ENCODE data around the gene ISG20. TPM values are rescaled to one million over a fixed set of nuclear protein-coding genes. Genes with fewer than 3 reads are reported as not detected.

Gene ISG20
- total RNA-seq, 4 donors from 2014 or later: 50.3 to 90.0 (median 70.6) TPM

DNA sequence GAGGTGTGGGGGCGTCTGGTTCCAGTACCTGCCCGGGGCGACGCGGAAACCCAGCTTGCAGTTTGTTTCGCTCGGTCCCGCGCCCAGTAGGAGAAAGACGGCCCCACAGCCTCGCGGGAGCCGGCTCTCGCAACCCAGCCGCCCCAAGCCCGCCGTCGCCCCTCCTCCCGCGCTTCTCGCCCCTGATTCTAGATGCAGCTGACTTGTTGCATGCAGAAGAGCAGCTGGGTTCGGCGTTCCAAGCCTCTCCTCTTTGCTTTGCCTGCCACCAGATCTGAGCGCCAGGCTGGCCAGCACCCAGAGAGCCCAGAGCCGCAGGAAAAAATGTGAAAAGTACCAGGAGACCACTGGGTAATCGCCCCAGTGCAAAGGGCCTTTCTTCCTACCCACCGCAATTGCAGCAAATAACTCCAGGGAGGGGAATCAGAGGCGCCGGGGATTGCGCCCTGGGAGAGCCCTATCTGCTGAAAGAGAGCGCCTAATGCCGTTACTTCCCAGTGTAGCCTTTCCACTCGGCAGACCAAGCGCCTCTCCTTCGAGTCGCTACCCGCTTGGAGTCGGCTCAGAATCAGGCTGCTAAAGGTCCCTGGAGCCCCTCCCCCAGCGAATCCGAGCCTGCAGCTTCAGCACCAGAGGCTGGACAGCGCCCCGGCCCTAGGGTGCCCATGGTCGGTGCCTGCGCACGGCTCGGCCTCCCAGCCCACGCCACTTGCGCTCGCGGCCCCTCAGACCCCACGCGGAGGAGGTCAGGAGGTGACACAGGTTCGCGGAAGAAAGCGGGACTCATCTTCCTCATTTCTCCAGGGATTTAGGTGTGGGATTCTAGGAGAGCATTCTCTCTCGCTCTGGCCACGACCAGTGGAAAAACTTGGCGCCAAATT, 33.4 kb upstream of the ISG20 start:
- Histone ChIP-seq H3K27me3 (peaks cover 0 to 22% of the 10 kb centered on the region in 2 donors), H3K4me3 (no peak overlapping the region), H3K4me1 (peaks cover 0 to 16% (median 0%) of the 10 kb centered on the region in 4 donors), H3K27ac (no peak overlapping the region), H3K36me3 (no peaks in the 10 kb centered on the region), H3K9me3 (no peaks in the 10 kb centered on the region)
- TF ChIP-seq, protein P1, sequence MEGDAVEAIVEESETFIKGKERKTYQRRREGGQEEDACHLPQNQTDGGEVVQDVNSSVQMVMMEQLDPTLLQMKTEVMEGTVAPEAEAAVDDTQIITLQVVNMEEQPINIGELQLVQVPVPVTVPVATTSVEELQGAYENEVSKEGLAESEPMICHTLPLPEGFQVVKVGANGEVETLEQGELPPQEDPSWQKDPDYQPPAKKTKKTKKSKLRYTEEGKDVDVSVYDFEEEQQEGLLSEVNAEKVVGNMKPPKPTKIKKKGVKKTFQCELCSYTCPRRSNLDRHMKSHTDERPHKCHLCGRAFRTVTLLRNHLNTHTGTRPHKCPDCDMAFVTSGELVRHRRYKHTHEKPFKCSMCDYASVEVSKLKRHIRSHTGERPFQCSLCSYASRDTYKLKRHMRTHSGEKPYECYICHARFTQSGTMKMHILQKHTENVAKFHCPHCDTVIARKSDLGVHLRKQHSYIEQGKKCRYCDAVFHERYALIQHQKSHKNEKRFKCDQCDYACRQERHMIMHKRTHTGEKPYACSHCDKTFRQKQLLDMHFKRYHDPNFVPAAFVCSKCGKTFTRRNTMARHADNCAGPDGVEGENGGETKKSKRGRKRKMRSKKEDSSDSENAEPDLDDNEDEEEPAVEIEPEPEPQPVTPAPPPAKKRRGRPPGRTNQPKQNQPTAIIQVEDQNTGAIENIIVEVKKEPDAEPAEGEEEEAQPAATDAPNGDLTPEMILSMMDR (IDR thresholded peaks at IDR 0.05): no peak
- TF ChIP-seq POLR2A (IDR thresholded peaks at IDR 0.05): no peak
- no peak for DNase-seq

DNA sequence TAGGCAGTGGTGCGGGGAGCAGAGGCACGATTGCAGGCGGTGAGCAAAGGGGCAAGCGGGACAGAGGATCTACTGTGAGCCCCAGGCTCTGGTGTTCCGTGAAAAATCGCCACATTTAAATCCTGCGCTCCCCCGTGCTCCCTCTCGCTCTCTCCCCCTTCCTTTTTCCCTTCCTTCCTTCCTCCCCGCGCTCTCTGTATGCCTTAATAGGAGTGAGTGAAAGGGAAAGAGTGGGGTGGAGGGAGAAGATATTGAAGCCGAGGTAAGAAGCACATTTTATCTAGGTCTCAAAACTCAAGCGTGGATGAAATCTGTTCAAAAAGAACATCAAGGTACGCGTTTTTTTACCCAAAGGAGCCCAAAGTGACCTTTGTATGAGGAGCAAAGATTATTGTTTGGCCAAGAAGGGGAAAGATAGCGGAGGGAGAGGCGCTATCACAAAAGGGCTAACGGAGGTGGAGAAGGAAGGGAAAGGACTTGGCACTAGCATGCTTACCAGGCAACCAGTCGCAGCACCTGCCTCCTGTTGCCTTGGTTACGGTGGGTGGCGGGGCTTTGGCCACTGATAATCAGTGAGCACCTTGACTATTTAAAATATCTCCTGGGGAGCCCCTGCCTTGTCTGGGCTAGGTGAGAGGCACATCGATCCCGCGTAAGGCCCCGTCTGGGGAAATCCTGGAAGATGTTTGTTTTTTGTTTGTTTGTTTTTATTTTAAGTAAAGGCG, 32.6 kb upstream of the ISG20 start:
- Histone ChIP-seq H3K9me3 (no peaks in the 10 kb centered on the region), H3K27me3 (peaks cover 0 to 22% of the 10 kb centered on the region in 2 donors), H3K36me3 (no peaks in the 10 kb centered on the region), H3K27ac (no peak overlapping the region), H3K4me1 (peaks cover 0 to 16% (median 0%) of the 10 kb centered on the region in 4 donors), H3K4me3 (no peak overlapping the region)
- DNase-seq: no peak
- no peak for TF ChIP-seq POLR2A (IDR thresholded peaks at IDR 0.05)
- TF ChIP-seq, protein P1 (IDR thresholded peaks at IDR 0.05): no peak

DNA sequence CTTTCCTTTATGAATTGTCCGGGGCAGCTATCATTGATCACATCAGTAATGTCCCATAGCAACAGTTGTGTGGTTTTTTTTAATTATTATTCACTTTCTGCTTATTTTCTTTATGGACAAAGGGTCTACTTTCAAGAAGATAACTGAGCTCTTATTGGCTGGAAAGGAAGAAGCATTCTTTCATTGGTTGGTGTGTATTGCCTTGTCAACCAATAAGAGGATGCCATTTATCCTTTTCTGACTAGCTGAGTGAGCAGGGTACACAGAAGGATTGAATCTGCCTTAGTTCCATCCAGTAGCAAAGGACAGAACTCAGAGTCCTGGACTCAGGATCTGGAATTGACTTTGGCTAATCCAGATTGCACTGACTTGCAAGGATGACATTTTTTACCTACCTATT, 30.9 kb upstream of the ISG20 start:
- TF ChIP-seq, protein P1 (IDR thresholded peaks at IDR 0.05): no peak
- no peak for TF ChIP-seq POLR2A (IDR thresholded peaks at IDR 0.05)
- DNase-seq: no peak
- peaks cover 0 to 16% (median 0%) of the 10 kb centered on the region in 4 donors for H3K4me1 ChIP-seq
- H3K27me3 ChIP-seq: peaks cover 0 to 22% of the 10 kb centered on the region in 2 donors
- no peak overlapping the region for H3K4me3 ChIP-seq
- H3K9me3 ChIP-seq: no peaks in the 10 kb centered on the region
- no peaks in the 10 kb centered on the region for H3K36me3 ChIP-seq
- no peak overlapping the region for H3K27ac ChIP-seq

DNA sequence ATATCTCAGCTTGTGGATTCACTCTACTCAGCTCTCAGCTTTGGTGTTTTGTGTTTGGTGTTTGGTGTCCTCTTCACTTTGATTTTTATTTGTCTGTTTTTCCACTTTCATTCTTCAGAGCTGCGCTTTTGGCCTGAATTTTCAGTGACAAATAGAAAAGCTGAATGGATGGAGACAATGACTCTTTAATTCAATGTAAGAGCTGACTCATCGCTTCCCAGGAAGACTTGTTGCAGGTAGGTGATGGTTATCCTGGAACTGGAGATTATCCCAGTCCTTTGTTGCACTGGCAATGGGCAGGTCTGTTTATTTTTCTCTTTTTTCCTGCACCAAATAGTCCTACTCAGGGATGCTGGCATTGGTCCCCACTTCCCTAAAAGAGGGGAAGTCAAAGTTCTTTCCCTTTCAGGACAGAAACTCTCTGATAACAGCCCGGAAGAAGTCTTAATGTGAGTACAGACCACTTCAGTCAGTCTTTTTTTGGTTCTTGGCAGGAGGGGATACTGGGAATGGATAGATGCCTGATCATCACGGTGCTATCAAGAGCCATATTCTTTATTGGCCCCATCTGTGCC, 30.1 kb upstream of the ISG20 start:
- Histone ChIP-seq H3K4me3 (no peak overlapping the region), H3K27me3 (peaks cover 0 to 21% of the 10 kb centered on the region in 2 donors), H3K36me3 (no peaks in the 10 kb centered on the region), H3K27ac (no peak overlapping the region), H3K9me3 (no peaks in the 10 kb centered on the region), H3K4me1 (peaks cover 0 to 16% (median 0%) of the 10 kb centered on the region in 4 donors)
- DNase-seq: no peak
- TF ChIP-seq, protein P1 (IDR thresholded peaks at IDR 0.05): no peak
- no peak for TF ChIP-seq POLR2A (IDR thresholded peaks at IDR 0.05)

DNA sequence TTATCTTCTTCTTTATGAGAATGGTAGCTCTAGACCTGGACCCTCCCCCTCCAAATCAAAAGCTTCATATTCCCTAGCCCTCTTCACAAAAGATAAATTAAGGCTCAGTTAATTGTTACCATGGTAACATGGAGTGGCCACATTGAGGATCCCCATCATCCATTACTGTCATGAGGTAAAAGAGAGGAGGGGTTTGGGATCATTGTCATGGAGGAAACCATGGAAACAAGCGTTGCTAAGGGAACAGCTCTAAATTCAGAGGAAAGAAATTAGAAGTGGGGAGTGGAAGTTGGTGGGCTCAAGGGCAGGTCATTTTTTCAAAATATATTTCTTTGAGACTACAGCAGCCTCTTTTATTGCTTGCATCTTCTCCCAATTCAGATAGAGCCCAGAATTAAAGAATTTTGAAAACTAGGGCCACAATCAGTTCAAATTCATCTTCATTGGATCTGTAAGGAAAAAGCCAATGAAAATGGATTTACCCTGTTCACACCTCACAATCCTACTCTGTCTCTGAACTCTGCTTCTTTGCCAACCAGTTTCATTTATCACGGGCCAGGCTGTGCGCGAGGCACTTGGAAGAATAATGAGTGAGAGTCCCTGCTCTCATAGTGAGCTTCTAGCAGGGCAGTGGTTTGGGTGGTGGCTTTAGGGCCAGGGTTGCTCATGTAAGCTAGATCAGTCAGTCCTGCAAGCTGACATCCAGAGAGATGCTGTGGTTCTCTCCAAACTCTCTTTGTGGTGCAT, 29.3 kb upstream of the ISG20 start:
- no peaks in the 10 kb centered on the region for H3K9me3 ChIP-seq
- H3K27me3 ChIP-seq: peaks cover 0 to 15% of the 10 kb centered on the region in 2 donors
- H3K4me3 ChIP-seq: no peak overlapping the region
- peaks cover 0 to 14% (median 0%) of the 10 kb centered on the region in 4 donors for H3K4me1 ChIP-seq
- no peak overlapping the region for H3K27ac ChIP-seq
- H3K36me3 ChIP-seq: no peaks in the 10 kb centered on the region
- TF ChIP-seq, protein P1 (IDR thresholded peaks at IDR 0.05): no peak
- no peak for TF ChIP-seq POLR2A (IDR thresholded peaks at IDR 0.05)
- DNase-seq: no peak
